GM19239 (cell line): ENCODE results near the gene HSPA1B.
A peak's percentile ranks its signal among the peaks of the same experiment; 100 is the strongest.
"Not testable (repeated sequence)": the region's sequence is repeated elsewhere in the genome, so short reads cannot be mapped to it uniquely, and the experiment has no call there.

Experiments used
- DNase-seq: peaks from one replicate; pipeline ENCODE4 v3.0.0; 2011; ENCODE audit warnings: low spot score; ENCODE audit not compliant: insufficient read length
- FAIRE-seq: peaks from 2 replicates; lab custom pipeline; 2011; peaks lifted over from hg19 to GRCh38; lab: Jason Lieb, UNC

HSPA1B gene

GRCh38 chr6:31851485-31851832, 23.9 kb downstream of the HSPA1B start:
- FAIRE-seq (no peak), DNase-seq (no peak)

- FAIRE-seq, result not testable (repeated sequence)
Observed at GRCh38 chr6:31851980-31852718, 24.6 kb downstream of the HSPA1B start.

GRCh38 chr6:31857774-31858173, 30.2 kb downstream of the HSPA1B start:
- not testable (repeated sequence) for DNase-seq, FAIRE-seq

More at GRCh38 chr6:31851980-31852718, 24.6 kb downstream of the HSPA1B start:
- DNase-seq, result not testable (repeated sequence)

- no peak for DNase-seq
- FAIRE-seq, result no peak
Observed at GRCh38 chr6:31858707-31859106, 31.2 kb downstream of the HSPA1B start.

GRCh38 chr6:31859923-31860322, 32.4 kb downstream of the HSPA1B start:
- no peak for DNase-seq
- FAIRE-seq, result no peak

GRCh38 chr6:31860349-31860748, 32.8 kb downstream of the HSPA1B start:
- FAIRE-seq (no peak), DNase-seq (no peak)

- FAIRE-seq (no peak), DNase-seq (no peak)
Observed at GRCh38 chr6:31861150-31861549, 33.6 kb downstream of the HSPA1B start.

GRCh38 chr6:31861919-31862343, 34.4 kb downstream of the HSPA1B start:
- no peak for FAIRE-seq
- no peak for DNase-seq

GRCh38 chr6:31862344-31863235, 35.1 kb downstream of the HSPA1B start, which contains the start of gene NEU1:
NEU1 (minus strand) TSS chr6:31862821; CDS start chr6:31862776, 45 bp downstream.
- FAIRE-seq, result peak; percentile 93
- peak; percentile 99 for DNase-seq

GRCh38 chr6:31864123-31864562, 36.6 kb downstream of the HSPA1B start:
- not testable (repeated sequence) for FAIRE-seq, DNase-seq

GRCh38 chr6:31864818-31865204, 37.3 kb downstream of the HSPA1B start:
- DNase-seq (no peak), FAIRE-seq (no peak)

- DNase-seq (no peak), FAIRE-seq (no peak)
Observed at GRCh38 chr6:31865205-31866118, 37.9 kb downstream of the HSPA1B start.

- not testable (repeated sequence) for FAIRE-seq, DNase-seq
Observed at GRCh38 chr6:31868658-31868971, 41.1 kb downstream of the HSPA1B start.

- FAIRE-seq, result no peak
- no peak for DNase-seq
Observed at GRCh38 chr6:31869343-31869742, 41.8 kb downstream of the HSPA1B start.

GRCh38 chr6:31870385-31870921, 42.9 kb downstream of the HSPA1B start:
- no peak for FAIRE-seq
- DNase-seq, result no peak

GRCh38 chr6:31871046-31871659, 43.6 kb downstream of the HSPA1B start:
- DNase-seq, result no peak
- FAIRE-seq, result no peak

GRCh38 chr6:31874084-31874670, 46.6 kb downstream of the HSPA1B start:
- DNase-seq (no peak), FAIRE-seq (no peak)

- DNase-seq (no peak), FAIRE-seq (no peak)
Observed at GRCh38 chr6:31874836-31875572, 47.5 kb downstream of the HSPA1B start.
